Common myeloid progenitor, CD34-positive (primary cell): ENCODE data around the gene SCAMP5.

Source experiments
- CTCF ChIA-PET: fragments of 350-600 bp; sonication (Branson Sonifier 250); formaldehyde crosslinking; loops from one replicate; lab custom pipeline; 2021; ENCODE audit warnings: antibody characterized with exemption; lab: Charles Lee
- POLR2A ChIA-PET: fragments of 350-600 bp; sonication (Branson Sonifier 250); formaldehyde crosslinking; loops from one replicate; lab custom pipeline; 2021; ENCODE audit warnings: antibody characterized with exemption; lab: Charles Lee
- DNase-seq, 3 donors: peaks; one replicate each; pipeline versions ENCODE4 v3.0.0 to v3.0.0-alpha.2; 2013
- H3K27ac ChIP-seq, 2 experiments: 1 replicate in 1 of 2; 2 replicates in 1 of 2; pipeline ENCODE4 v1.7.0; 2013; ENCODE audit warnings: inconsistent platforms in 2 of 2, low read length in 2 of 2, mild to moderate bottlenecking in 2 of 2, low read depth in 1 of 2, moderate library complexity in 1 of 2; ENCODE audit not compliant: severe bottlenecking in 2 of 2, insufficient read depth in 1 of 2, poor library complexity in 1 of 2
- H3K27me3 ChIP-seq, 5 experiments: replicated peaks in 2 of 5; 1 replicate in 3 of 5; 2 replicates in 2 of 5; pipeline versions ENCODE4 v1.6.1 to v1.7.0; 2013; ENCODE audit warnings: low read length in 4 of 5, mild to moderate bottlenecking in 2 of 5, moderate library complexity in 2 of 5, inconsistent platforms in 1 of 5; ENCODE audit not compliant: insufficient read depth in 5 of 5, control insufficient read depth in 4 of 5
- H3K36me3 ChIP-seq, 4 experiments: 1 replicate in 2 of 4; 2 replicates in 2 of 4; pipeline versions ENCODE4 v1.6.1 to v1.7.0; 2013; ENCODE audit warnings: low read length in 3 of 4, control low read depth in 1 of 4, mild to moderate bottlenecking in 1 of 4; ENCODE audit not compliant: control insufficient read depth in 4 of 4, insufficient read depth in 4 of 4
- H3K4me1 ChIP-seq, 4 experiments: 1 replicate in 3 of 4; 2 replicates in 1 of 4; pipeline versions ENCODE4 v1.6.1 to v1.7.1; 2013; ENCODE audit warnings: low read length in 3 of 4, mild to moderate bottlenecking in 3 of 4, control low read depth in 1 of 4, inconsistent platforms in 1 of 4, moderate library complexity in 1 of 4; ENCODE audit not compliant: control insufficient read depth in 4 of 4, insufficient read depth in 4 of 4; ENCODE audit errors: control extremely low read depth in 1 of 4
- H3K4me3 ChIP-seq, 7 experiments: 1 replicate in 4 of 7; 2 replicates in 3 of 7; pipeline versions ENCODE4 v1.5.1 to v1.7.0; 2013; ENCODE audit warnings: mild to moderate bottlenecking in 7 of 7, low read length in 6 of 7, moderate library complexity in 6 of 7, inconsistent platforms in 2 of 7, low read depth in 2 of 7, control low read depth in 1 of 7; ENCODE audit not compliant: insufficient read depth in 4 of 7, control insufficient read depth in 1 of 7; ENCODE audit errors: extremely low read depth in 1 of 7
- H3K9me3 ChIP-seq, 5 experiments: 1 replicate in 4 of 5; 2 replicates in 1 of 5; pipeline versions ENCODE4 v1.6.1 to v1.7.1; 2013; ENCODE audit warnings: low read length in 4 of 5, mild to moderate bottlenecking in 2 of 5, inconsistent platforms in 1 of 5, low read depth in 1 of 5, moderate library complexity in 1 of 5; ENCODE audit not compliant: control insufficient read depth in 4 of 5, insufficient read depth in 2 of 5; ENCODE audit errors: control extremely low read depth in 1 of 5
- WGBS: methylation state at CpG from one replicate; pipeline ENCODE4 v1.1.5; 2013; ENCODE audit not compliant: insufficient coverage; 5-methylcytosine and 5-hydroxymethylcytosine counted together

The SCAMP5 gene

GRCh38 chr15:75065851-75066509 lies 70.6 kb downstream of the SCAMP5 start:
- Histone ChIP-seq H3K9me3 (peaks cover 0 to 9% (median 0%) of the 10 kb centered on the region in 5 experiments), H3K27me3 (no peaks in the 10 kb centered on the region), H3K4me1 (peaks cover 10 to 74% (median 43%) of the 10 kb centered on the region in 4 experiments), H3K36me3 (no peaks in the 10 kb centered on the region), H3K27ac (peak overlapping the region in 1 of 2 experiments; percentile 47), H3K4me3 (no peak overlapping the region)
- 100% methylated on average over 3 of the region's 6 CpGs for WGBS
- DNase-seq: peak; percentile 55 to 86 (median 77)
- ChIA-PET CTCF (interaction anchor here (0.6 to 4.7 kb wide), 6 partner anchors 9 to 138 kb away, joined by 4 to 32 read pairs (median 6); no protein-coding TSS in a partner anchor), POLR2A (interaction anchor here (0.9 to 1.8 kb wide), 3 partner anchors 23 to 43 kb away, joined by 3 to 7 read pairs (median 4); no protein-coding TSS in a partner anchor)

- POLR2A ChIA-PET: interaction anchor here (1.6 to 1.8 kb wide), 2 partner anchors 24 to 41 kb away, joined by 3 to 7 read pairs; no protein-coding TSS in a partner anchor
- DNase-seq: peak; percentile 68 to 90 (median 86)
- 25% methylated on average over 3 of the region's 3 CpGs for WGBS
Observed at GRCh38 chr15:75067123-75067830, 71.9 kb downstream of the SCAMP5 start.

GRCh38 chr15:75068748-75069147 lies 73.4 kb downstream of the SCAMP5 start:
- Histone ChIP-seq H3K27me3 (no peaks in the 10 kb centered on the region), H3K4me1 (peaks cover 12 to 76% (median 36%) of the 10 kb centered on the region in 4 experiments), H3K4me3 (no peak overlapping the region), H3K36me3 (no peaks in the 10 kb centered on the region), H3K27ac (no peak overlapping the region), H3K9me3 (peaks cover 0 to 9% (median 0%) of the 10 kb centered on the region in 5 experiments)
- ChIA-PET CTCF (interaction anchor here (1.2 to 4.7 kb wide), 4 partner anchors 26 to 43 kb away, joined by 3 to 32 read pairs (median 9); no protein-coding TSS in a partner anchor), POLR2A (no interaction called here)
- no peak for DNase-seq

More at GRCh38 chr15:75067123-75067830, 71.9 kb downstream of the SCAMP5 start:
- Histone ChIP-seq H3K27ac (peak overlapping the region in 1 of 2 experiments; percentile 14), H3K36me3 (no peaks in the 10 kb centered on the region), H3K4me1 (peaks cover 7 to 70% (median 31%) of the 10 kb centered on the region in 4 experiments), H3K4me3 (peak overlapping the region in 1 of 7 experiments; percentile 1), H3K9me3 (peaks cover 0 to 9% (median 0%) of the 10 kb centered on the region in 5 experiments), H3K27me3 (no peaks in the 10 kb centered on the region)
- CTCF ChIA-PET: interaction anchor here (1.0 to 4.7 kb wide), 10 partner anchors 24 to 81 kb away, joined by 3 to 32 read pairs (median 3); no protein-coding TSS in a partner anchor

- Histone ChIP-seq H3K9me3 (peaks cover 0 to 9% (median 0%) of the 10 kb centered on the region in 5 experiments), H3K27me3 (no peaks in the 10 kb centered on the region), H3K4me3 (no peak overlapping the region), H3K4me1 (peaks cover 12 to 76% (median 36%) of the 10 kb centered on the region in 4 experiments), H3K36me3 (no peaks in the 10 kb centered on the region), H3K27ac (no peak overlapping the region)
- WGBS: 51% methylated on average over 7 of the region's 8 CpGs
- peak; percentile 46 to 80 (median 79) for DNase-seq
- ChIA-PET POLR2A (no interaction called here), CTCF (interaction anchor here (1.2 to 4.7 kb wide), 4 partner anchors 13 to 39 kb away, joined by 3 to 32 read pairs (median 10); no protein-coding TSS in a partner anchor)
Observed at GRCh38 chr15:75069301-75069925, 74.0 kb downstream of the SCAMP5 start.

GRCh38 chr15:75070674-75071073 lies 75.3 kb downstream of the SCAMP5 start:
- CTCF ChIA-PET: interaction anchor here (1.2 to 1.7 kb wide), 3 partner anchors 12 to 27 kb away, joined by 3 to 6 read pairs (median 3); no protein-coding TSS in a partner anchor
- Histone ChIP-seq H3K4me1 (peaks cover 12 to 63% (median 31%) of the 10 kb centered on the region in 4 experiments), H3K27me3 (no peaks in the 10 kb centered on the region), H3K27ac (no peak overlapping the region), H3K36me3 (no peaks in the 10 kb centered on the region), H3K9me3 (peaks cover 0 to 10% (median 0%) of the 10 kb centered on the region in 5 experiments), H3K4me3 (no peak overlapping the region)
- POLR2A ChIA-PET: no interaction called here
- DNase-seq: no peak
- WGBS: 100% methylated on average over 4 of the region's 4 CpGs
